MM.1S (cell line): ENCODE data around the gene MOB2.

Experiments used
- DNase-seq: peaks from one replicate; pipeline ENCODE4 v3.0.0-alpha.2; 2015
- H2AFZ ChIP-seq: fragments of 300-600 bp; sonication (generic); 2 replicates; pipeline ENCODE4 v1.6.0; 2016; ENCODE audit warnings: antibody characterized with exemption, low read length
- H3F3A ChIP-seq: fragments of 300-600 bp; sonication (generic); 2 replicates; pipeline ENCODE4 v1.6.1; 2016; ENCODE audit warnings: mild to moderate bottlenecking, antibody characterized with exemption, low read length, moderate library complexity, mixed read lengths; ENCODE audit not compliant: insufficient read depth
- H3K27ac ChIP-seq: fragments of 300-600 bp; sonication (generic); 2 replicates; pipeline ENCODE4 v1.5.1; 2016; ENCODE audit warnings: mild to moderate bottlenecking, low read length
- H3K27me3 ChIP-seq: fragments of 300-600 bp; sonication (generic); replicated peaks from 2 replicates; pipeline ENCODE4 v1.6.0; 2016; ENCODE audit warnings: low read length; ENCODE audit not compliant: insufficient read depth
- H3K36me3 ChIP-seq: fragments of 300-600 bp; sonication (generic); replicated peaks from 2 replicates; pipeline ENCODE4 v1.6.1; 2016; ENCODE audit warnings: mild to moderate bottlenecking, low read length, mixed read lengths; ENCODE audit not compliant: insufficient read depth
- H3K4me1 ChIP-seq: fragments of 300-600 bp; sonication (generic); 2 replicates; pipeline ENCODE4 v1.6.1; 2016; ENCODE audit warnings: low read length, mixed read lengths
- H3K4me2 ChIP-seq: fragments of 300-600 bp; sonication (generic); 2 replicates; pipeline ENCODE4 v1.6.0; 2016; ENCODE audit warnings: low read depth, low read length
- H3K4me3 ChIP-seq: fragments of 300-600 bp; sonication (generic); 2 replicates; pipeline ENCODE4 v1.5.1; 2016; ENCODE audit warnings: low read length, mixed read lengths
- H3K79me2 ChIP-seq: fragments of 300-600 bp; sonication (generic); 2 replicates; pipeline ENCODE4 v1.6.1; 2016; ENCODE audit warnings: mixed run types, low read length, mixed read lengths
- H3K9ac ChIP-seq: fragments of 300-600 bp; sonication (generic); 2 replicates; pipeline ENCODE4 v1.6.1; 2016; ENCODE audit warnings: low read length, mixed read lengths
- H3K9me2 ChIP-seq: fragments of 300-600 bp; sonication (generic); replicated peaks from 2 replicates; pipeline ENCODE4 v1.6.1; 2016; ENCODE audit warnings: mild to moderate bottlenecking, low read length, mixed read lengths; ENCODE audit not compliant: insufficient read depth
- H3K9me3 ChIP-seq: fragments of 300-600 bp; sonication (generic); replicated peaks from 2 replicates; pipeline ENCODE4 v1.6.1; 2016; ENCODE audit warnings: mild to moderate bottlenecking, low read length, mixed read lengths; ENCODE audit not compliant: insufficient read depth
- H4K20me1 ChIP-seq: fragments of 300-600 bp; sonication (generic); 2 replicates; pipeline ENCODE4 v1.6.1; 2016; ENCODE audit warnings: mild to moderate bottlenecking, low read length, moderate library complexity, mixed read lengths; ENCODE audit not compliant: insufficient read depth
- CTCF ChIP-seq: fragments of 300-600 bp; sonication (generic); IDR thresholded peaks from 2 replicates; pipeline ENCODE4 v1.5.1; 2016; ENCODE audit warnings: antibody characterized with exemption, low read length, mixed read lengths
- EZH2 ChIP-seq: fragments of 300-600 bp; sonication (generic); optimal IDR thresholded peaks from 2 replicates; pipeline ENCODE3; 2017; ENCODE audit warnings: low read depth, mild to moderate bottlenecking, antibody characterized with exemption, low read length, mixed read lengths
- EZH2phosphoT487 ChIP-seq: fragments of 300-600 bp; sonication (generic); IDR thresholded peaks from 2 replicates; pipeline ENCODE4 v1.6.1; 2018; ENCODE audit warnings: antibody characterized with exemption, low read length

MOB2 gene

GRCh38 chr11:1506981-1507380, 20.4 kb upstream of the MOB2 start:
- Histone ChIP-seq H3K79me2 (peaks cover 23% of the 10 kb centered on the region), H3K4me3 (no peak overlapping the region), H3K9me2 (no peaks in the 10 kb centered on the region), H2AFZ (no peak overlapping the region), H4K20me1 (no peaks in the 10 kb centered on the region), H3F3A (no peaks in the 10 kb centered on the region), H3K9me3 (no peaks in the 10 kb centered on the region), H3K27ac (no peak overlapping the region), H3K27me3 (no peaks in the 10 kb centered on the region), H3K4me1 (no peaks in the 10 kb centered on the region), H3K36me3 (no peaks in the 10 kb centered on the region), H3K4me2 (no peak overlapping the region), H3K9ac (no peak overlapping the region)
- no peak for DNase-seq
- TF ChIP-seq CTCF (no peak), EZH2 (no peak)

DNA sequence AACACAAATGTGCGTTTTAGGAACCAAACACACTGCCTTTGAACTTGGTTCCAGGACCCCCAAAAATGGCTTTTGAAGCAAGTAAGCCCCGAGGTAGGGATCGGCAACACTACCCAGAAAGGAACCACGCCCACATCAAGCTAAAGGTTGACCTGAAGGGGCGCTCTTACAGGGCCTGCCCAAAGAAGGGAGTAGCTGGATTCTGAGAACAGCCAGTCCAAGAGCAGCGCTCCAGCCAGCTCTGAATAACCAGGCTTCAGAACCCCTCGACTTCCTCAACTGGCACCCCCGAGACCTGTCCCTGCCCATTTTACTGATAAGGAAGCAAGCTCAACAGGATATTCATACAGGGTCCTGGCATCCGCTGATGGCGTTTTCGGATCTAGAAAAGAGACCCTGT, 18.9 kb upstream of the MOB2 start:
- Histone ChIP-seq H3F3A (no peaks in the 10 kb centered on the region), H4K20me1 (no peaks in the 10 kb centered on the region), H3K9me3 (no peaks in the 10 kb centered on the region), H3K4me1 (no peaks in the 10 kb centered on the region), H3K4me3 (no peak overlapping the region), H3K9me2 (no peaks in the 10 kb centered on the region), H3K9ac (no peak overlapping the region), H3K27me3 (no peaks in the 10 kb centered on the region), H2AFZ (no peak overlapping the region), H3K79me2 (peaks cover 23% of the 10 kb centered on the region), H3K27ac (no peak overlapping the region), H3K36me3 (no peaks in the 10 kb centered on the region), H3K4me2 (no peak overlapping the region)
- TF ChIP-seq EZH2phosphoT487: no peak
- TF ChIP-seq CTCF: no peak
- no peak for TF ChIP-seq EZH2
- DNase-seq: no peak

DNA sequence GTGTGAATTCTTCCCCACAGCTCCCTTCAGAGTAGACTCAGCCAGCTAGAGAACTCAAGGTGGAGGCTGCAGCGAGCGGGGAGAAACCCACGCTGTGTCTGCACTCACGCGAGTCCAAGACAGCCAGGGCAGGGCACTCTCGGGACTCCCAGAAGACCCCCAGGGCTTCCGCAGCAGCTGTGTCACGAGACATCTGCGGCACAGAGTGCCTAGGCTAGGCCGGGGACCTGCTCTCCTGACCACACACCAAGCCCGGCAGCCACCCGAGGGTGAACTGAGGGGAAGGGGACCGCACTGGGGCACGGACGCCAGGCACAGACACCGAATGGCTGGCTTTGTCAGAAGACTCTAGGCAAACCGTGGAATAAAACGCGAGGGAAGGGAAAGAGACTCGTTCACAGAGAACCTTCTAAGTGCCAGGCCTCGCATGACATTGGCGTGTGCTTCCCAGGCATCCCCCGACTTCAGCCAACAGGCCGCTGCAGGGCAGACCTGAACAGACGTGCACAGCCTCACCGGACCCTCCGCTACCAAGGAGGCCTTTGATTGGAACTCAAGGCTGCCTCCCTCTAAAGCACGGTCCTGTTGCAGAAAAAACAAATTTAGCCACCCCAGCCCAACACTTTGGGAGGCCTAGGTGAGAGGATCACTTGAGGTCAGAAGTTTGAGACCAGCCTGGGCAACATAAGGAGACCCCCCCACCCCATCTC, 18.2 kb upstream of the MOB2 start:
- H4K20me1 ChIP-seq: no peaks in the 10 kb centered on the region

DNA sequence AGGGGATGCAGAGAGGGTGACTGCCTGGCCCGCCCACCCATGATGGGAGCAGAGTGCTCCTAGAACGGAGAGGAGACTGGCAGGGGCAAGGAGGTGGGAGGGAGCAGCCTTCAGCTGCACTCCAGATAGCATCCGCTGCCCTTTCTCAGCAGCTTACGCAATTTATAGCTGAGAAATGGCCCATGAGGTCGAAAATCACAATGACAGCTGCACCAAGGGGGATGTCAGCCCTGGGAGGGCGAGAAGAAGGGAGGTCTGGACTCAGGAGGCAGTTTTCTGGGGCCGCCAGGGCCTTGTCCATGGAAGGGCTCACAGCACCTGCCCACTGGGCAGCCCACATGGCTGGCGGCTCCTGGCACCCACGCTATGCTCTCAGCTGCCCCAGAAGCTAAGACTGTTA, 17.6 kb upstream of the MOB2 start:
- no peak overlapping the region for H3K27ac ChIP-seq
- H3K27me3 ChIP-seq: no peaks in the 10 kb centered on the region
- no peaks in the 10 kb centered on the region for H3K9me3 ChIP-seq
- no peak for DNase-seq
- no peak overlapping the region for H3K4me3 ChIP-seq
- no peaks in the 10 kb centered on the region for H3K36me3 ChIP-seq
- H3K4me1 ChIP-seq: no peaks in the 10 kb centered on the region
- H3K9ac ChIP-seq: no peak overlapping the region
- H4K20me1 ChIP-seq: no peaks in the 10 kb centered on the region
- H3F3A ChIP-seq: no peaks in the 10 kb centered on the region
- TF ChIP-seq EZH2phosphoT487: no peak
- no peak for TF ChIP-seq EZH2
- TF ChIP-seq CTCF: no peak
- H3K9me2 ChIP-seq: no peaks in the 10 kb centered on the region
- peaks cover 26% of the 10 kb centered on the region for H3K79me2 ChIP-seq
- H2AFZ ChIP-seq: no peak overlapping the region
- H3K4me2 ChIP-seq: no peak overlapping the region

More for the DNA sequence above, 18.2 kb upstream of the MOB2 start:
- DNase-seq: no peak
- no peak overlapping the region for H3K4me2 ChIP-seq
- no peaks in the 10 kb centered on the region for H3K9me3 ChIP-seq
- no peak overlapping the region for H3K4me3 ChIP-seq
- no peaks in the 10 kb centered on the region for H3K36me3 ChIP-seq
- no peaks in the 10 kb centered on the region for H3K9me2 ChIP-seq
- H2AFZ ChIP-seq: no peak overlapping the region
- H3K9ac ChIP-seq: no peak overlapping the region
- H3F3A ChIP-seq: no peaks in the 10 kb centered on the region
- H3K27me3 ChIP-seq: no peaks in the 10 kb centered on the region
- H3K4me1 ChIP-seq: no peaks in the 10 kb centered on the region
- peaks cover 23% of the 10 kb centered on the region for H3K79me2 ChIP-seq
- H3K27ac ChIP-seq: no peak overlapping the region
- TF ChIP-seq EZH2phosphoT487: no peak
- TF ChIP-seq EZH2: no peak
